GM12801 (cell line): ENCODE measurements around the gene STMN3.

Experiments
- TF ChIP-seq, protein P1 (sequence below): IDR thresholded peaks from one replicate; pipeline ENCODE4 v1.5.1; 2011; ENCODE audit warnings: control low read depth; ENCODE audit not compliant: insufficient read length; ENCODE audit errors: extremely low read depth

STMN3 gene

DNA sequence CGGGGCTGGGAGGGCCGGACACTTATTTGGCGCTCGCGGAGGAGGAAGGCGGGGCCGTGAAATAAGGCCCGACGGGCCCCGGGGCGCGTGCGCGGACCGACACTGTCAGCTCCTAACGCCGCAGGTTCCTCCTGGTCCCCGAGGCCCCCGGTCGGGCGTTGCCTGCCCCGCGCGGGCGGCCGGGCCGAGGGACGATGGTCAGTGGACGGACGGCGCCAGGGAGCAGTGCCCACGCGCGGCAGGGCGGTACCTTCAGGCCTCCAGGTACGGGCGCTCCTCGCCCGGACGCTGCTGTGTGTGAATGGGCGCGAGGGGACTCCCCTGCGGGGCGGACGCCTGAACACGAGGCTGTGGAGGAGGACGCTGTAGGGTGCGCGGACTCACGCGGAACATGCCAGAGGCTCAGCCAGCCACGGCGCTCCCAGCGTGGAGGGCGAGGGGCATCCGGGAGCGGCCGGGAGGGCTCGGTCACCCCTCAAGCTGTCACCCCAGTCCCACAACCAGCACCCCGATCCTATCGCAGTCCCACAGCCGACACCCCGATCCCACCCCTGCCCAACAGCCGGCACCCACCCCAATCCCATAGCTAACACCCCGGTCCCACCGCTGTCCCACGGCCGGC, 26.0 kb downstream of the STMN3 start:
- TF ChIP-seq, protein P1, sequence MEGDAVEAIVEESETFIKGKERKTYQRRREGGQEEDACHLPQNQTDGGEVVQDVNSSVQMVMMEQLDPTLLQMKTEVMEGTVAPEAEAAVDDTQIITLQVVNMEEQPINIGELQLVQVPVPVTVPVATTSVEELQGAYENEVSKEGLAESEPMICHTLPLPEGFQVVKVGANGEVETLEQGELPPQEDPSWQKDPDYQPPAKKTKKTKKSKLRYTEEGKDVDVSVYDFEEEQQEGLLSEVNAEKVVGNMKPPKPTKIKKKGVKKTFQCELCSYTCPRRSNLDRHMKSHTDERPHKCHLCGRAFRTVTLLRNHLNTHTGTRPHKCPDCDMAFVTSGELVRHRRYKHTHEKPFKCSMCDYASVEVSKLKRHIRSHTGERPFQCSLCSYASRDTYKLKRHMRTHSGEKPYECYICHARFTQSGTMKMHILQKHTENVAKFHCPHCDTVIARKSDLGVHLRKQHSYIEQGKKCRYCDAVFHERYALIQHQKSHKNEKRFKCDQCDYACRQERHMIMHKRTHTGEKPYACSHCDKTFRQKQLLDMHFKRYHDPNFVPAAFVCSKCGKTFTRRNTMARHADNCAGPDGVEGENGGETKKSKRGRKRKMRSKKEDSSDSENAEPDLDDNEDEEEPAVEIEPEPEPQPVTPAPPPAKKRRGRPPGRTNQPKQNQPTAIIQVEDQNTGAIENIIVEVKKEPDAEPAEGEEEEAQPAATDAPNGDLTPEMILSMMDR, result no peak

DNA sequence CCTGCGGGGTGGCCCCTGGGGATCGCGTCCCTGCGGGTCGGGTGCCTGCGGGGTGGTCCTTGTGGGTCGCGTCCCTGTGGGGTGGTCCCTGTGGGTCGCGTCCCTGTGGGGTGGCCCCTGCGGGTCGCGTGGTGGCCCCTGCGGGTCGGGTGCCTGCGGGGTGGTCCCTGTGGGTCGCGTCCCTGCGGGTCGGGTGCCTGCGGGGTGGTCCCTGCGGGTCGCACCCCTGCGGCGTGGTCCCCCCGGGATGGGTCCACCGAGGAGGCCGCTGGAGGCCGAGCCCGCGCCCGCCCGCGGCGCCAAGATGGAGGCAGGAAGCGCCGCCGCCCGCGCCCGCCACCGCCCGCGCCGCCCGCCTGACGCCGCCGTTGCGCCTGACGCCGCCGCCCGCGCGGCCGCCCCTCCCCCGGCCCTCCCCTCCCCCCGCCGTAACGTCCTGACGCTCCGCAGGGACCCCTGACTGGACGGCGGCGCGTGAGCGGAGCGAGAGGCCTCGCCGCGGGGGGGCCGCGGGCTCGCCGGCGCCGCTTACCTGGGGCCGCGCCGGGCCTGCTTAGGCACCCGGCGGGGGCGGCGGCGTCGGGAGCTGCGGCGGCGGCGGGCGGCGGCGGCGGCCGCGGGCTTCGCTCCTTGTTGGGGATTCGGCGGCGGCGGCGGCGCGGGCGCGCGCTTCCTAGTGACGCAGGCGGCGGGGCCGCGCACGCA, 26.6 kb downstream of the STMN3 start, which contains the start of gene GMEB2:
Gene GMEB2, minus strand, starts transcription at position 678 of the 705 bp plus-strand sequence. CDS start 7,704 bp downstream, outside the sequence.
- TF ChIP-seq, protein P1, result no peak

DNA sequence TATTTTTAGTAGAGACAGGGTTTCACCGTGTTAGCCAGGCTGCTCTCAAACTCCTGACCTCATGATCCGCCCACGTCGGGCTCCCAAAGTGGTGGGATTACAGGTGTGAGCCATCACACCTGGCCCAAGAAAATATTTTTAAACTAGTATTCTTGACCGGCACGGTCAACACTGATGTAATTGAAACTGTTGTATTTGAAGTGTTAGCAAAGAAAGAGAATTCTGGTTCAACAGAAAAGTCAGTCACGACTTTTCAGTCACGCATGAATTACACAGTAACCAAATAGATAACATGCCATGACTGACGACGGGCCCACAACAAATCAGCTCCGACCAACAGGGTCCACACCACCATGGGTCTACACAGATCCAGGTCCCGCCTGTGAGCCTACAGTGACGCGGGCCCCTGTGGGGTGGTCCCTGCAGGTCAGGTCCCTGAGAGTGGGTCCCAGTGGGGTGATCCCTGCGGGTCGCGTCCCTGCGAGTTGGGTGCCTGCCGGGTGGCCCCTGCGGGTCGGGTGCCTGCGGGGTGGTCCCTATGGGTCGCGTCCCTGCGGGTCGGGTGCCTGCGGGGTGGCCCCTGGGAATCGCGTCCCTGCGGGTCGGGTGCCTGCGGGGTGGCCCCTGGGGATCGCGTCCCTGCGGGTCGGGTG, 27.3 kb downstream of the STMN3 start:
- TF ChIP-seq, protein P1, result no peak

DNA sequence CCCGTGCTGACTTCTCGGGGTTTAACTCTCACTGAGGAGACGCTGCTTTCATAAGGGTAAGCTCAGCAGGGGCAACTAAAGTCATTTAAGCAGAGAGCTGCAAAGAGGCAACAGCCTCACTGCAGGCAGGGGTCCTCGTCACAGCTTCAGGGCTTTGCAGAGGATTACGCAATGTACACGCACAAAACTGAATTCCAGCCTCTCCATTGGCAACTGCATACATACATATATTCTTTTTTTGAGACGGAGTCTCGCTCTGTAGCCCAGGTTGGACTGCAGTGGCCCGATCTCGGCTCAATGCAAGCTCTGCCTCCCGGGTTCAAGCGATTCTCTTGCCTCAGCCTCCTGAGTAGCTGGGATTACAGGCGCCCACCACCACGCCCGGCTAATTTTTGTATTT, 28.7 kb downstream of the STMN3 start:
- TF ChIP-seq, protein P1, result no peak

DNA sequence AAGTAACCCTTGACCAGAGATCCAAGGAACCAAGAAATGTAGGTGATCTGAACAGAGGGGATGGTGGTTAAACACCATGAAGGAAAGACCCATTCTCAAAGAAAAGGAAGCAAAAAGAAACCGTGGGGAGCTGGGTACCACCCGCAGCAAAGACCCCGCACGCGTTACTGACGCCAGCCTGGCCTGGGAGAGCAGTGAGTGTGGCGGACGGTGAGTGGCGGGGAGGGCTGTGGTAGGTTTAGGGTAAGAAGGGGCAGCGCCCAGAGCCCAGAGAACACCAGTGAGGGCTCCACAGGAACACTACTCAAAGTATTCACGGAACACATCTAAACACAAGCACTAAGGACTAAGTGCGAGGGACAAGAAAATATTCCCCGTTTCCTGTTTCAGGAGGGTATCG, 30.5 kb downstream of the STMN3 start:
- TF ChIP-seq, protein P1, result no peak

DNA sequence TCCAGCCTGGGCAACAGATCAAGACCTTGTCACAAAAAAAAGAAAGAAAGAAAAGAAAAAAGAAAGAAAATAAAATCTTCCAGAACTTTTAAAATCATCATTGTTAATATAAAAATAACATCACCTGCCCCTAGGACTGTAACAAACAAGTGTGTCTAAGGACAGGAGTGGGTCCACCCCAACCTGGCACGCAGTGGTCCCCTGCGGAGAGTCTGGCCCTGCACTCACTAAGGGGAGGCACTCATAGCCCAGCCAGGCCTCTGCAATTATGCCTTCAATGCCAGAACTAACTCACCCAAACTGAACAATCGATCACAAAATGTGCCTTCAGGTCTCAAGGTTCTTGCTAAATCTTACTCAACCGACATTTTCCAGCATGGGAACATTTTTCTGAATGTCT, 31.1 kb downstream of the STMN3 start:
- TF ChIP-seq, protein P1, result no peak

DNA sequence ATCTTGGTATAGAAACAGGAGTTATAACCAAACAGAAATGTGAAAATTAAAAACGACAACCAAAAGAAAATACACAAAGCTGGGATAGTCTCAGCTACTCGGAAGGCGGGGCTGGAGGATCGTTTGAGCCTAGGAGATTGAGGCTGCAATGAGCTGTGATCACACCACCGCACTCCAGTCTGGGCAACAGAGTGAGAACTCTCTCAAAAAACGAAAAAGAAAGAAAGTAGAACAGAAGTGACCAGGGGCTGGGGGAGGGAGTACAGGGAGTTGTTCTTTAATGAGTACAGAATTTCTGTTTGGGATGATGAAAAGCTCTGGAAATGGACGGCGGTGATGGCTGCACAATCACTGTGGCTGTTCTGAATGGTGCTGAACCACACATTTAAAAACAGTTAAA, 32.2 kb downstream of the STMN3 start:
- TF ChIP-seq, protein P1, result no peak
